ENCODE measurements around the gene MOB3B. TPM values are rescaled to one million over a fixed set of nuclear protein-coding genes. Genes with fewer than 3 reads are reported as not detected.

Gene MOB3B
- total and polyA plus RNA-seq, 2 of the 13 experiments (the other 11 are each of a cell fraction or from before 2014, with no cell fraction given), result 0.03 to 0.09 TPM

DNA sequence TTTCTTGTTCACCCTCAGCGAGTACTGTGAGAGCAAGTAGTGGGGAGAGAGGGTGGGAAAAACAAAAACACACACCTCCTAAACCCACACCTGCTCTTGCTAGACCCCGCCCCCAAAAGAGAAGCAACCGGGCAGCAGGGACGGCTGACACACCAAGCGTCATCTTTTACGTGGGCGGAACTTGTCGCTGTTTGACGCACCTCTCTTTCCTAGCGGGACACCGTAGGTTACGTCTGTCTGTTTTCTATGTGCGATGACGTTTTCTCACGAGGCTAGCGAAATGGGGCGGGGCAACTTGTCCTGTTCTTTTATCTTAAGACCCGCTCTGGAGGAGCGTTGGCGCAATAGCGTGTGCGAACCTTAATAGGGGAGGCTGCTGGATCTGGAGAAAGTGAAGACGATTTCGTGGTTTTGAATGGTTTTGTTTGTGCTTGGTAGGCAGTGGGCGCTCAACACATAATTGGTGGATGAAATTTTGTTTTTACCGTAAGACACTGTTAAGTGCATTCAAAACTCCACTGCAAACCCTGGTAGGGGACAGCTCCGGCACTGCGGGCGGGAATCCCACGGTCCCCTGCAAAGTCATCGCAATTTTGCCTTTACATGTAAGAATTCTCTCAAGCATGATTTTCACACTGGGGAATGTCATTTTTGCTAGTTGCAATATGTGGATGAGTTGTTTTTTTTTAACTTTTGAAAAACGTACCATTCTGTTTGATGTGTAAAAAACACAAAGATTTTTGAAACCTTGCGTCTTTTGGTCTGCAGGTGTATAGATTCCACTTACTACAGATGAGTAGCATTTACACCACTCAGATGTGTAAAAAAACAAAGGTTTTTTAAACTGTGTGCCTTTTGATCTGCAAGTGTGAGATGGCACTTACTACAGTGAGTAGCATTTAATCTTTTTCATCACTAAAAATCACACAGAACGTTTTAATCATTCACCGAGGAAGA is 44.3 kb upstream of the MOB3B start (continued):
- no peak for TF ChIP-seq NFYC (CRISPR knock-in tag; IDR thresholded peaks at IDR 0.05)
- TF ChIP-seq SIX4 (CRISPR knock-in tag; IDR thresholded peaks at IDR 0.05), result no peak
- peak; percentile 37; the same call in 1 of the 2 replicates for TF ChIP-seq ZNF281 (CRISPR knock-in tag; IDR thresholded peaks at IDR 0.05; ENCODE audit: borderline replicate concordance)
- TF ChIP-seq ZNF468 (CRISPR knock-in tag; IDR thresholded peaks at IDR 0.05), result no peak
- no peak for TF ChIP-seq ZNF543 (CRISPR knock-in tag; IDR thresholded peaks at IDR 0.05)
- no peak for TF ChIP-seq HNRNPH1 (optimal IDR thresholded peaks at IDR 0.05; ENCODE audit: low read depth, low read length)
- TF ChIP-seq, protein P1, sequence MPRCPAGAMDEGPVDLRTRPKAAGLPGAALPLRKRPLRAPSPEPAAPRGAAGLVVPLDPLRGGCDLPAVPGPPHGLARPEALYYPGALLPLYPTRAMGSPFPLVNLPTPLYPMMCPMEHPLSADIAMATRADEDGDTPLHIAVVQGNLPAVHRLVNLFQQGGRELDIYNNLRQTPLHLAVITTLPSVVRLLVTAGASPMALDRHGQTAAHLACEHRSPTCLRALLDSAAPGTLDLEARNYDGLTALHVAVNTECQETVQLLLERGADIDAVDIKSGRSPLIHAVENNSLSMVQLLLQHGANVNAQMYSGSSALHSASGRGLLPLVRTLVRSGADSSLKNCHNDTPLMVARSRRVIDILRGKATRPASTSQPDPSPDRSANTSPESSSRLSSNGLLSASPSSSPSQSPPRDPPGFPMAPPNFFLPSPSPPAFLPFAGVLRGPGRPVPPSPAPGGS (CRISPR knock-in tag; IDR thresholded peaks at IDR 0.05), result no peak
- TF ChIP-seq FOSL1 (CRISPR knock-in tag; IDR thresholded peaks at IDR 0.05; ENCODE audit: borderline replicate concordance), result no peak
- 0 out of 2 replicates have a peak, but pooled peaks have one; percentile 39 for TF ChIP-seq MTA1 (CRISPR knock-in tag; IDR thresholded peaks at IDR 0.05; ENCODE audit: borderline replicate concordance)
- no peak for TF ChIP-seq ZNF383 (CRISPR knock-in tag; IDR thresholded peaks at IDR 0.05; ENCODE audit: borderline replicate concordance)
- no peak for TF ChIP-seq ARNT (IDR thresholded peaks at IDR 0.05)
- TF ChIP-seq SIN3B (IDR thresholded peaks at IDR 0.05; ENCODE audit: low read length), result no peak
- peak; percentile 88 for TF ChIP-seq YEATS2 (CRISPR knock-in tag; IDR thresholded peaks at IDR 0.05; ENCODE audit: borderline replicate concordance)
- TF ChIP-seq ZSCAN12 (CRISPR knock-in tag; IDR thresholded peaks at IDR 0.05), result no peak
- no peak for TF ChIP-seq AKNA (CRISPR knock-in tag; IDR thresholded peaks at IDR 0.05; ENCODE audit: borderline replicate concordance)
- no peak for TF ChIP-seq ZNF619 (CRISPR knock-in tag; IDR thresholded peaks at IDR 0.05)
- TF ChIP-seq GTF2F1 (IDR thresholded peaks at IDR 0.05; ENCODE audit: low read length), result no peak
- no peak for TF ChIP-seq ZNF720 (CRISPR knock-in tag; IDR thresholded peaks at IDR 0.05)
- TF ChIP-seq CEBPG (CRISPR knock-in tag; IDR thresholded peaks at IDR 0.05), result peak; percentile 52

Measured in HepG2 (cell line).